NCI-H146 treated with DMSO at 0.1 percent for 48 hours (cell line): ENCODE results near the gene U2AF2.
A peak's percentile ranks its signal among the peaks of the same experiment; 100 is the strongest.

Source experiments
- DNase-seq: peaks from one replicate; lab custom pipeline; 2025; ENCODE audit not compliant: unreplicated experiment; lab: John Stamatoyannopoulos, UW

Gene U2AF2

GRCh38 chr19:55654868-55655647 is at the start of gene U2AF2:
Gene U2AF2, plus strand, starts transcription at chr19:55655035. Its CDS starts 70 bp downstream, at chr19:55655105.
- peak; percentile 95 for DNase-seq

GRCh38 chr19:55605207-55605636 is 49.6 kb upstream of the U2AF2 start:
- peak; percentile 96 for DNase-seq

- peak; percentile 89 for DNase-seq
Measured at GRCh38 chr19:55605637-55606470, 49.0 kb upstream of the U2AF2 start, which contains the start of gene ZNF865. Gene ZNF865, plus strand, starts transcription at chr19:55605647. Its CDS starts 7,972 bp downstream, at chr19:55613619.

GRCh38 chr19:55606471-55606787 is 48.4 kb upstream of the U2AF2 start:
- DNase-seq, result no peak

- no peak for DNase-seq
Measured at GRCh38 chr19:55606817-55607216, 48.0 kb upstream of the U2AF2 start.

GRCh38 chr19:55609326-55609725 is 45.5 kb upstream of the U2AF2 start:
- DNase-seq, result no peak

GRCh38 chr19:55611300-55611982 is 43.4 kb upstream of the U2AF2 start:
- no peak for DNase-seq

- no peak for DNase-seq
Measured at GRCh38 chr19:55611983-55612645, 42.7 kb upstream of the U2AF2 start.

- DNase-seq, result no peak
Measured at GRCh38 chr19:55613396-55613795, 41.4 kb upstream of the U2AF2 start.

GRCh38 chr19:55613930-55614710 is 40.7 kb upstream of the U2AF2 start:
- no peak for DNase-seq

- no peak for DNase-seq
Measured at GRCh38 chr19:55614711-55615542, 39.9 kb upstream of the U2AF2 start.

GRCh38 chr19:55615543-55616394 is 39.1 kb upstream of the U2AF2 start:
- DNase-seq, result no peak

- no peak for DNase-seq
Measured at GRCh38 chr19:55616395-55616875, 38.4 kb upstream of the U2AF2 start.

- no peak for DNase-seq
Measured at GRCh38 chr19:55617426-55617825, 37.4 kb upstream of the U2AF2 start.

- no peak for DNase-seq
Measured at GRCh38 chr19:55618426-55618825, 36.4 kb upstream of the U2AF2 start.

- DNase-seq, result no peak
Measured at GRCh38 chr19:55619286-55619685, 35.5 kb upstream of the U2AF2 start.

GRCh38 chr19:55620410-55621204 is 34.2 kb upstream of the U2AF2 start:
- DNase-seq, result no peak
